ENCODE data around the gene ACIN1. TPM values are rescaled to one million over a fixed set of nuclear protein-coding genes. Genes with fewer than 3 reads are reported as not detected.

ACIN1 gene
- total and polyA plus RNA-seq, 10 of the 15 experiments (the other 5 are each of a cell fraction or from before 2014, with no cell fraction given): 4.3 to 148 (median 93.4) TPM

DNA sequence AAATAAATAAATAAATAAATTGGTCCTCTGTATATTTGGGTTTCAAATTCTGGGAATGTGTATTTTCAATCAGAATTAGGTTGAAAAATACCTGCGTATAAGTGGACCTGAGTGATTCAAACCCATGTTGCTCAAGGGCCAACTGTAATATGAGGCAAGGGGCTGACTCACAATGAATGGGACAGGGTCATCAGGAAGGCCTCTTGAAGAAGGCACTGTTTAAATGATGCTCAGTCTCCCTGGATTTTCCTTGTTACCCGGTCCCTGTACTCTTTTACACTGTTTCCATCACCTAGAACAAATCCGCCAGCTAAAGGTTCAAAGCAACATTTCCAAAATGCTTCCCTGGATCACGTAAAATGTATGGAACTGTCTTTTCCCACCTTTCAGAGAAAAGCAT is 64.0 kb downstream of the ACIN1 start (continued):
- TF ChIP-seq CTCF (IDR thresholded peaks at IDR 0.05 in 2 of 3, conservative IDR thresholded peaks at IDR 0.05 in 1 of 3; ENCODE audit: control insufficient read depth in 2 of 3, extremely low read depth in 1 of 3, insufficient read depth in 1 of 3, low read depth in 3 of 3, low read length in 3 of 3): no peak
- TF ChIP-seq ZNF687 (IDR thresholded peaks at IDR 0.05): no peak
- no peak for TF ChIP-seq USF1 (IDR thresholded peaks at IDR 0.05; ENCODE audit: borderline replicate concordance, extremely low read length, insufficient read depth, low read depth, low read length)
- no peak for TF ChIP-seq SPI1 (IDR thresholded peaks at IDR 0.05; ENCODE audit: borderline replicate concordance, insufficient read depth, low read depth, low read length)
- no peak for TF ChIP-seq CHD2 (IDR thresholded peaks at IDR 0.05; ENCODE audit: borderline replicate concordance, low read depth, low read length)
- no peak for TF ChIP-seq RELA (IDR thresholded peaks at IDR 0.05; ENCODE audit: borderline replicate concordance, partially characterized antibody)
- TF ChIP-seq, protein P1, sequence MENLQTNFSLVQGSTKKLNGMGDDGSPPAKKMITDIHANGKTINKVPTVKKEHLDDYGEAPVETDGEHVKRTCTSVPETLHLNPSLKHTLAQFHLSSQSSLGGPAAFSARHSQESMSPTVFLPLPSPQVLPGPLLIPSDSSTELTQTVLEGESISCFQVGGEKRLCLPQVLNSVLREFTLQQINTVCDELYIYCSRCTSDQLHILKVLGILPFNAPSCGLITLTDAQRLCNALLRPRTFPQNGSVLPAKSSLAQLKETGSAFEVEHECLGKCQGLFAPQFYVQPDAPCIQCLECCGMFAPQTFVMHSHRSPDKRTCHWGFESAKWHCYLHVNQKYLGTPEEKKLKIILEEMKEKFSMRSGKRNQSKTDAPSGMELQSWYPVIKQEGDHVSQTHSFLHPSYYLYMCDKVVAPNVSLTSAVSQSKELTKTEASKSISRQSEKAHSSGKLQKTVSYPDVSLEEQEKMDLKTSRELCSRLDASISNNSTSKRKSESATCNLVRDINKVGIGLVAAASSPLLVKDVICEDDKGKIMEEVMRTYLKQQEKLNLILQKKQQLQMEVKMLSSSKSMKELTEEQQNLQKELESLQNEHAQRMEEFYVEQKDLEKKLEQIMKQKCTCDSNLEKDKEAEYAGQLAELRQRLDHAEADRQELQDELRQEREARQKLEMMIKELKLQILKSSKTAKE (IDR thresholded peaks at IDR 0.05; ENCODE audit: low read depth, poor library complexity, severe bottlenecking): no peak
- TF ChIP-seq, protein P2, sequence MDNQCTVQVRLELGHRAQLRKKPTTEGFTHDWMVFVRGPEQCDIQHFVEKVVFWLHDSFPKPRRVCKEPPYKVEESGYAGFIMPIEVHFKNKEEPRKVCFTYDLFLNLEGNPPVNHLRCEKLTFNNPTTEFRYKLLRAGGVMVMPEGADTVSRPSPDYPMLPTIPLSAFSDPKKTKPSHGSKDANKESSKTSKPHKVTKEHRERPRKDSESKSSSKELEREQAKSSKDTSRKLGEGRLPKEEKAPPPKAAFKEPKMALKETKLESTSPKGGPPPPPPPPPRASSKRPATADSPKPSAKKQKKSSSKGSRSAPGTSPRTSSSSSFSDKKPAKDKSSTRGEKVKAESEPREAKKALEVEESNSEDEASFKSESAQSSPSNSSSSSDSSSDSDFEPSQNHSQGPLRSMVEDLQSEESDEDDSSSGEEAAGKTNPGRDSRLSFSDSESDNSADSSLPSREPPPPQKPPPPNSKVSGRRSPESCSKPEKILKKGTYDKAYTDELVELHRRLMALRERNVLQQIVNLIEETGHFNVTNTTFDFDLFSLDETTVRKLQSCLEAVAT (IDR thresholded peaks at IDR 0.05): no peak
- TF ChIP-seq RCOR1 (conservative IDR thresholded peaks at IDR 0.05; ENCODE audit: low read depth, low read length): no peak
- no peak for TF ChIP-seq NBN (IDR thresholded peaks at IDR 0.05)
- TF ChIP-seq IRF4 (IDR thresholded peaks at IDR 0.05; ENCODE audit: low read depth, low read length): no peak

Data from GM12878 (cell line).